Measurements from ENCODE around the gene TTLL3.

Gene TTLL3

GRCh38 chr3:9797196-9797945 is 12.7 kb upstream of the TTLL3 start:
- no peak for DNase-seq (ENCODE audit: low read depth)
- H3K4me3 ChIP-seq (ENCODE audit: low read depth, low read length), result no peak overlapping the region

- DNase-seq (ENCODE audit: low read depth), result no peak
- H3K4me3 ChIP-seq (ENCODE audit: low read depth, low read length), result no peak overlapping the region
These were observed 9.5 kb upstream of the TTLL3 start for GRCh38 chr3:9800529-9800928.

GRCh38 chr3:9803494-9803893 is 6.6 kb upstream of the TTLL3 start:
- H3K4me3 ChIP-seq (ENCODE audit: low read depth, low read length), result no peak overlapping the region
- no peak for DNase-seq (ENCODE audit: low read depth)

- DNase-seq (ENCODE audit: low read depth), result no peak
These were observed 5.1 kb upstream of the TTLL3 start for GRCh38 chr3:9804996-9805395.

GRCh38 chr3:9806137-9806536 is 3.9 kb upstream of the TTLL3 start:
- DNase-seq (ENCODE audit: low read depth), result no peak
- no peak overlapping the region for H3K4me3 ChIP-seq (ENCODE audit: low read depth, low read length)

More at GRCh38 chr3:9804996-9805395, 5.1 kb upstream of the TTLL3 start:
- H3K4me3 ChIP-seq (ENCODE audit: low read depth, low read length), result no peak overlapping the region

GRCh38 chr3:9806688-9807589 is 3.1 kb upstream of the TTLL3 start:
- no peak for DNase-seq (ENCODE audit: low read depth)
- H3K4me3 ChIP-seq (ENCODE audit: low read depth, low read length), result no peak overlapping the region

GRCh38 chr3:9807981-9808344 is 2.1 kb upstream of the TTLL3 start:
- DNase-seq (ENCODE audit: low read depth), result no peak
- no peak overlapping the region for H3K4me3 ChIP-seq (ENCODE audit: low read depth, low read length)

GRCh38 chr3:9808345-9809037 is 1.6 kb upstream of the TTLL3 start:
- no peak overlapping the region for H3K4me3 ChIP-seq (ENCODE audit: low read depth, low read length)
- DNase-seq (ENCODE audit: low read depth), result no peak

- no peak for DNase-seq (ENCODE audit: low read depth)
- H3K4me3 ChIP-seq (ENCODE audit: low read depth, low read length), result peak overlapping the region; percentile 56
These were observed 835 bp upstream of the TTLL3 start for GRCh38 chr3:9809239-9809614.

GRCh38 chr3:9810433-9810770 is 340 bp downstream of the TTLL3 start:
- peak overlapping the region; percentile 56 for H3K4me3 ChIP-seq (ENCODE audit: low read depth, low read length)
- no peak for DNase-seq (ENCODE audit: low read depth)

GRCh38 chr3:9810846-9811245 is 784 bp downstream of the TTLL3 start:
- peak overlapping the region; percentile 56 for H3K4me3 ChIP-seq (ENCODE audit: low read depth, low read length)
- no peak for DNase-seq (ENCODE audit: low read depth)

GRCh38 chr3:9812870-9813483 is 2.9 kb downstream of the TTLL3 start:
- H3K4me3 ChIP-seq (ENCODE audit: low read depth, low read length), result no peak overlapping the region
- no peak for DNase-seq (ENCODE audit: low read depth)

- DNase-seq (ENCODE audit: low read depth), result no peak
- H3K4me3 ChIP-seq (ENCODE audit: low read depth, low read length), result no peak overlapping the region
These were observed 5.9 kb downstream of the TTLL3 start for GRCh38 chr3:9815986-9816385.

- no peak for DNase-seq (ENCODE audit: low read depth)
These were observed 7.4 kb downstream of the TTLL3 start for GRCh38 chr3:9817436-9817835.

GRCh38 chr3:9818666-9819335 is 8.7 kb downstream of the TTLL3 start:
- no peak for DNase-seq (ENCODE audit: low read depth)
- no peak overlapping the region for H3K4me3 ChIP-seq (ENCODE audit: low read depth, low read length)

More at GRCh38 chr3:9817436-9817835, 7.4 kb downstream of the TTLL3 start:
- H3K4me3 ChIP-seq (ENCODE audit: low read depth, low read length), result no peak overlapping the region

- H3K4me3 ChIP-seq (ENCODE audit: low read depth, low read length), result no peak overlapping the region
- DNase-seq (ENCODE audit: low read depth), result no peak
These were observed 10.5 kb downstream of the TTLL3 start for GRCh38 chr3:9820543-9820942.

- DNase-seq (ENCODE audit: low read depth), result no peak
- H3K4me3 ChIP-seq (ENCODE audit: low read depth, low read length), result no peak overlapping the region
These were observed 10.9 kb downstream of the TTLL3 start for GRCh38 chr3:9820946-9821345.

GRCh38 chr3:9825451-9826040 is 15.5 kb downstream of the TTLL3 start:
- no peak for DNase-seq (ENCODE audit: low read depth)
- no peak overlapping the region for H3K4me3 ChIP-seq (ENCODE audit: low read depth, low read length)
